Mesenteric fat pad (tissue), 1 donor: ENCODE measurements around the gene TMEM182. TPM values are rescaled to one million over a fixed set of nuclear protein-coding genes. Genes with fewer than 3 reads are reported as not detected.

ENCODE experiments used
- DNase-seq: peaks from one replicate; pipeline ENCODE4 v3.0.0-alpha.2; 2020; ENCODE audit warnings: low spot score
- total RNA-seq: library from RNA; stranded (reverse); fragmentation: NEBNext Ultra II Directional; extraction: Animal tissue kit (Norgen Biotek cat#: 25700); gene quantifications from one replicate; pipeline ENCODE4 v1.2.1, GENCODE V29; 2021
- donor health status: DM: yes; HTN: yes; CAD: no.

The TMEM182 gene
- total RNA-seq, 1 donor from 2014 or later, result 1.6 TPM

GRCh38 chr2:102852867-102853266 is 91.0 kb downstream of the TMEM182 start:
- no peak for DNase-seq

Other genes starting within 250 kb of the TMEM182 start
- gene SLC9A2, start 142.5 kb upstream of the TMEM182 start, total RNA-seq, result not detected